Endothelial cell of umbilical vein (primary cell): ENCODE results near the gene NECTIN4. TPM values are rescaled to one million over a fixed set of nuclear protein-coding genes. Genes with fewer than 3 reads are reported as not detected.

ENCODE experiments used
- BruUV-seq: library from RNA; stranded (reverse); fragments of 400-500 nt; replicated peaks from 2 replicates; lab custom pipeline; 2021; lab: Mats Ljungman, UMichigan
- CTCF ChIA-PET: fragments of 300-600, 350-600 bp; sonication (Branson Sonifier 250); formaldehyde crosslinking; loops from one replicate; lab custom pipeline; 2021; ENCODE audit warnings: antibody characterized with exemption, inconsistent platforms; lab: Charles Lee
- POLR2A ChIA-PET: fragments of 300-600, 350-600 bp; sonication (Branson Sonifier 250); formaldehyde crosslinking; loops from one replicate; lab custom pipeline; 2021; ENCODE audit warnings: antibody characterized with exemption, inconsistent platforms; lab: Charles Lee
- DNase-seq: peaks from one replicate; pipeline ENCODE4 v3.0.0-alpha.2; 2011; ENCODE audit warnings: low read depth, low spot score
- FAIRE-seq: peaks from 2 replicates; lab custom pipeline; 2011; peaks lifted over from hg19 to GRCh38; lab: Jason Lieb, UNC
- H2AFZ ChIP-seq: 2 replicates; pipeline ENCODE4 v1.6.0; 2012; ENCODE audit warnings: low read depth, low read length, control low read depth, inconsistent platforms
- H3K27ac ChIP-seq: 2 replicates; pipeline ENCODE4 v1.5.1; 2011; ENCODE audit warnings: low read depth, mild to moderate bottlenecking, control low read depth, low read length, moderate library complexity; ENCODE audit not compliant: insufficient read depth
- H3K27me3 ChIP-seq, 2 experiments: 2 replicates each; pipeline versions ENCODE4 v1.6.0 to v1.6.1; 2011; ENCODE audit warnings: low read length in 2 of 2, mixed read lengths in 1 of 2; ENCODE audit not compliant: control insufficient read depth in 2 of 2, insufficient read depth in 2 of 2
- H3K36me3 ChIP-seq, 2 experiments: 2 replicates in 1 of 2; 3 replicates in 1 of 2; pipeline ENCODE4 v1.5.1; 2011; ENCODE audit warnings: low read length in 2 of 2, mild to moderate bottlenecking in 1 of 2, moderate library complexity in 1 of 2; ENCODE audit not compliant: control insufficient read depth in 2 of 2, insufficient read depth in 2 of 2; ENCODE audit errors: extremely low read depth in 1 of 2
- H3K4me1 ChIP-seq: 3 replicates; pipeline ENCODE4 v1.5.1; 2011; ENCODE audit warnings: mild to moderate bottlenecking, low read length; ENCODE audit not compliant: control insufficient read depth, insufficient read depth; ENCODE audit errors: extremely low read depth
- H3K4me2 ChIP-seq: 2 replicates; pipeline ENCODE4 v1.6.1; 2011; ENCODE audit warnings: low read length, control low read depth, mixed read lengths; ENCODE audit not compliant: insufficient read depth
- H3K4me3 ChIP-seq, 3 experiments: fragments of 200-600 bp in 1 of 3; sonication (generic), shearing (Covaris generic) in 1 of 3; replicated peaks in 1 of 3; 2 replicates each; pipeline ENCODE4 v1.5.1; 2011 to 2016; ENCODE audit warnings: control low read depth in 3 of 3, low read length in 3 of 3, mild to moderate bottlenecking in 2 of 3, inconsistent platforms in 1 of 3, low read depth in 1 of 3, moderate library complexity in 1 of 3; ENCODE audit not compliant: insufficient read depth in 1 of 3
- H3K79me2 ChIP-seq: 2 replicates; pipeline ENCODE4 v1.6.0; 2012; ENCODE audit warnings: low read length, inconsistent platforms; ENCODE audit not compliant: control insufficient read depth, insufficient read depth
- H3K9ac ChIP-seq: replicated peaks from 2 replicates; pipeline ENCODE3; 2011; ENCODE audit warnings: low read length, control low read depth; ENCODE audit not compliant: insufficient read depth; ENCODE audit errors: extremely low read depth
- H3K9me1 ChIP-seq: replicated peaks from 3 replicates; pipeline ENCODE4 v1.6.0; 2011; ENCODE audit warnings: mild to moderate bottlenecking, low read length; ENCODE audit not compliant: control insufficient read depth, insufficient read depth; ENCODE audit errors: extremely low read depth
- H3K9me3 ChIP-seq: replicated peaks from 2 replicates; pipeline ENCODE4 v1.5.1; 2012; ENCODE audit warnings: low read length, inconsistent platforms; ENCODE audit not compliant: control insufficient read depth, insufficient read depth
- H4K20me1 ChIP-seq: replicated peaks from 2 replicates; pipeline ENCODE3; 2011; ENCODE audit warnings: mild to moderate bottlenecking, low read length; ENCODE audit not compliant: control insufficient read depth, insufficient read depth; ENCODE audit errors: extremely low read depth
- CTCF ChIP-seq, 2 donors: IDR thresholded peaks; 1 replicate in 1 of 2; 2 replicates in 1 of 2; pipeline ENCODE4 v1.5.1; 2011; ENCODE audit warnings: low read length in 2 of 2, mild to moderate bottlenecking in 2 of 2, moderate library complexity in 2 of 2, control low read depth in 1 of 2, inconsistent platforms in 1 of 2, low read depth in 1 of 2; ENCODE audit not compliant: insufficient read depth in 1 of 2; ENCODE audit errors: extremely low read depth in 1 of 2
- EZH2 ChIP-seq: IDR thresholded peaks from 2 replicates; pipeline ENCODE4 v1.6.1; 2012; ENCODE audit warnings: borderline replicate concordance, low read depth, mild to moderate bottlenecking, moderate library complexity, low read length, inconsistent platforms; ENCODE audit not compliant: severe bottlenecking
- FOS ChIP-seq: IDR thresholded peaks from 2 replicates; pipeline ENCODE4 v1.6.1; 2011; ENCODE audit warnings: mild to moderate bottlenecking, low read length, moderate library complexity, borderline replicate concordance; ENCODE audit not compliant: insufficient read depth
- GATA2 ChIP-seq: IDR thresholded peaks from 2 replicates; pipeline ENCODE4 v1.7.0; 2011; ENCODE audit warnings: low read depth, mild to moderate bottlenecking, moderate library complexity, mixed read lengths, low read length; ENCODE audit not compliant: insufficient read length, insufficient read depth
- JUN ChIP-seq: IDR thresholded peaks from 2 replicates; pipeline ENCODE4 v1.6.1; 2011; ENCODE audit warnings: borderline replicate concordance, low read depth; ENCODE audit not compliant: insufficient read length, insufficient read depth
- MAX ChIP-seq: IDR thresholded peaks from 2 replicates; pipeline ENCODE4 v1.6.1; 2011; ENCODE audit not compliant: insufficient read depth, insufficient read length
- MYC ChIP-seq: IDR thresholded peaks from one replicate; pipeline ENCODE4 v1.6.1; 2011; ENCODE audit warnings: mild to moderate bottlenecking, low read depth, low read length
- POLR2A ChIP-seq: IDR thresholded peaks from 2 replicates; pipeline ENCODE4 v1.6.1; 2012; ENCODE audit warnings: low read depth, mild to moderate bottlenecking, control low read depth, low read length
- POLR2AphosphoS5 ChIP-seq: IDR thresholded peaks from 2 replicates; pipeline ENCODE4 v1.6.1; 2012; ENCODE audit warnings: low read depth, mild to moderate bottlenecking, control low read depth, low read length, moderate library complexity; ENCODE audit not compliant: insufficient read depth
- dilution Hi-C: fragments of 300-500 bp; cut with MboI; formaldehyde crosslinking; loops from one replicate; pipeline ENCODE4 v1.15.0; 2019; ENCODE audit warnings: low sequenced_read_pairs; ENCODE audit not compliant: extremely low pct_ligation_motif_present
- intact Hi-C: fragments of 100-400 bp; cut with micrococcal nuclease; formaldehyde crosslinking; loops from one replicate; pipeline ENCODE4 v1.10.0; 2022
- polyA plus RNA-seq, 4 experiments: library from polyadenylated mRNA; depleted of rRNA in 3 of 4; stranded (reverse) in 3 of 4; unstranded in 1 of 4; fragments of >200 nt; gene quantifications; 2 replicates each; pipeline versions ENCODE4 v1.2.1 to v1.2.3, GENCODE V29; 2011 to 2012; ENCODE audit warnings: missing spikeins in 1 of 4
- total RNA-seq: library from RNA; stranded (reverse); gene quantifications from 2 replicates; pipeline ENCODE4 v1.2.3, GENCODE V29; 2021

Gene NECTIN4
- total and polyA plus RNA-seq, 2 donors (not counting 3 experiments of a cell fraction or from before 2014, with no cell fraction given): 0.15 to 0.58 TPM

- TF ChIP-seq JUN: no peak
- TF ChIP-seq POLR2AphosphoS5: no peak
- no peak for TF ChIP-seq FOS
- TF ChIP-seq GATA2: no peak
- no peak for TF ChIP-seq CTCF (IDR thresholded peaks at IDR 0.05; ENCODE audit: extremely low read depth in 1 of 2, insufficient read depth in 1 of 2, low read depth in 1 of 2, low read length in 2 of 2)
- TF ChIP-seq MAX: no peak
- TF ChIP-seq MYC: no peak
- no peak for TF ChIP-seq EZH2
- TF ChIP-seq POLR2A: no peak
- Histone ChIP-seq H4K20me1 (no peaks in the 10 kb centered on the region), H3K4me2 (no peak overlapping the region), H3K9ac (no peak overlapping the region), H3K36me3 (no peaks in the 10 kb centered on the region), H3K27ac (no peak overlapping the region), H3K79me2 (no peaks in the 10 kb centered on the region), H3K4me3 (no peak overlapping the region), H3K9me3 (no peaks in the 10 kb centered on the region), H3K27me3 (no peaks in the 10 kb centered on the region), H3K4me1 (no peaks in the 10 kb centered on the region), H3K9me1 (no peaks in the 10 kb centered on the region), H2AFZ (no peak overlapping the region)
- CTCF ChIA-PET: no interaction called here
- BruUV-seq: no TSS peak
- FAIRE-seq: no peak
- dilution Hi-C loops (no loop called here), intact Hi-C loops (loop anchor here (10.0 kb wide), 1 partner anchor 728 kb away; no protein-coding TSS in a partner anchor)
- POLR2A ChIA-PET: no interaction called here
- DNase-seq: no peak
These were observed 36.5 kb downstream of the NECTIN4 start for GRCh38 chr1:161052899-161053298.
